ENCODE results near the gene VAMP4. TPM values are rescaled to one million over a fixed set of nuclear protein-coding genes. Genes with fewer than 3 reads are reported as not detected.

Gene VAMP4
- total RNA-seq, 4 donors from 2014 or later: 5.0 to 16.9 (median 7.4) TPM

DNA sequence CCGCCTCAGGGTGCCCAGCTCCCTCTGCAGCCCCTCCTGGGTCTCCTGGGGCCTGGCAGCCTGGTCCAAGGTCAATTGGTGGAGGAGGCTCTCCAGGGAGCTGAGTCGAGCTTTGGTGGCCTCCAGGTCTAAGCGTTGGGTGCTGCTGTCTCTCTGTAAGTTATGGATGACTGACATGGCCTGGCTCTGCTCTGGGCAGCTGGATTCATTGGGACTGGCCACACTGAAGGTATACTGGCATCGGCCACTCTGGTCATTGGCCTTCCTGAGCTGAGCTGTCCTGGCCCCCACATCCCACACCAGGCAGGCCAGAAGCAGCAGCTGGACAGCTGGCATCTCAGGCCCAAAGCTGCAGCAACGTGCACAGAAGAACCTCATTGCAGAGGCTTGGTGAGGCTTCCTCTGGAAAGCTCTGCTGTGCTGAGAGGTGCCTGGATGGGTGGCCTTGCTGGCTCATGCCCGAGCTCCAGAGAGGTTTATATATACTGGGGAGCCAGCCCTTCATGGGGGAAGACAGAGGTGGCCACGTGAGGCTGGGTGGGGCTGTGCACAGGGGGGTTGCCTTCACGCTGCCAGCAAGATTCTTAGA is 89.5 kb downstream of the VAMP4 start, which contains the start of gene MYOC:
Gene MYOC, minus strand, starts transcription at position 455 of the 589 bp plus-strand sequence. Its CDS starts 77 bp downstream, at position 378.
- ATAC-seq (ENCODE audit: low FRiP score) (no peak), DNase-seq (ENCODE audit: low spot score) (no peak)
- TF ChIP-seq, protein P1, sequence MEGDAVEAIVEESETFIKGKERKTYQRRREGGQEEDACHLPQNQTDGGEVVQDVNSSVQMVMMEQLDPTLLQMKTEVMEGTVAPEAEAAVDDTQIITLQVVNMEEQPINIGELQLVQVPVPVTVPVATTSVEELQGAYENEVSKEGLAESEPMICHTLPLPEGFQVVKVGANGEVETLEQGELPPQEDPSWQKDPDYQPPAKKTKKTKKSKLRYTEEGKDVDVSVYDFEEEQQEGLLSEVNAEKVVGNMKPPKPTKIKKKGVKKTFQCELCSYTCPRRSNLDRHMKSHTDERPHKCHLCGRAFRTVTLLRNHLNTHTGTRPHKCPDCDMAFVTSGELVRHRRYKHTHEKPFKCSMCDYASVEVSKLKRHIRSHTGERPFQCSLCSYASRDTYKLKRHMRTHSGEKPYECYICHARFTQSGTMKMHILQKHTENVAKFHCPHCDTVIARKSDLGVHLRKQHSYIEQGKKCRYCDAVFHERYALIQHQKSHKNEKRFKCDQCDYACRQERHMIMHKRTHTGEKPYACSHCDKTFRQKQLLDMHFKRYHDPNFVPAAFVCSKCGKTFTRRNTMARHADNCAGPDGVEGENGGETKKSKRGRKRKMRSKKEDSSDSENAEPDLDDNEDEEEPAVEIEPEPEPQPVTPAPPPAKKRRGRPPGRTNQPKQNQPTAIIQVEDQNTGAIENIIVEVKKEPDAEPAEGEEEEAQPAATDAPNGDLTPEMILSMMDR (IDR thresholded peaks at IDR 0.05): no peak

Small RNA genes within 50 kb of the gene (small RNA-seq; reads per million reads assigned to genes)
- gene RF00601: not detected

Other genes starting within 250 kb of the VAMP4 start
- not detected for gene MYOCOS, start 119.8 kb downstream of the VAMP4 start, total RNA-seq
- gene MYOC, start 89.4 kb downstream of the VAMP4 start, total RNA-seq: 10 to 100 TPM in 3 of 4 donors, 1 to 10 TPM in 1; 4.9 to 93.0 (median 19.8) TPM
- gene METTL13, start 39.6 kb upstream of the VAMP4 start, total RNA-seq: 10 to 100 TPM; 21.3 to 29.2 (median 23.5) TPM
- 10 to 100 TPM in 1 of 4 donors, 1 to 10 TPM in 3; 2.9 to 15.8 (median 5.5) TPM for gene DNM3, start 99.4 kb upstream of the VAMP4 start, total RNA-seq